OCI-LY3 (cell line): ENCODE results near the gene FRMD4A.

Experiments used
- H2AFZ ChIP-seq: fragments of 200-600, 300-600 bp; shearing (Covaris generic); 2 replicates; pipeline ENCODE4 v1.6.0; 2014; ENCODE audit warnings: antibody characterized with exemption, low read depth, low read length
- H3K27ac ChIP-seq: fragments of 200-600, 300-600 bp; sonication (generic); 2 replicates; pipeline ENCODE4 v1.5.1; 2014; ENCODE audit warnings: mild to moderate bottlenecking, low read length, moderate library complexity, mixed read lengths
- H3K27me3 ChIP-seq: fragments of 200-600, 300-600 bp; sonication (generic); 2 replicates; pipeline ENCODE4 v1.6.1; 2014; ENCODE audit warnings: low read depth, low read length, mixed read lengths
- H3K36me3 ChIP-seq: fragments of 200-600, 300-600 bp; sonication (generic); replicated peaks from 2 replicates; pipeline ENCODE3; 2014; ENCODE audit warnings: low read depth, low read length, mixed read lengths
- H3K4me1 ChIP-seq: fragments of 300-600, 200-600 bp; sonication (generic); 2 replicates; pipeline ENCODE4 v1.6.1; 2014; ENCODE audit warnings: low read length, mixed read lengths
- H3K4me2 ChIP-seq: fragments of 200-600, 300-600 bp; sonication (generic); 2 replicates; pipeline ENCODE4 v1.6.1; 2014; ENCODE audit warnings: low read length, mixed read lengths
- H3K4me3 ChIP-seq: fragments of 300-600, 200-600 bp; sonication (generic); 2 replicates; pipeline ENCODE4 v1.5.1; 2014; ENCODE audit warnings: antibody characterized with exemption, mild to moderate bottlenecking, low read length, moderate library complexity
- H3K79me2 ChIP-seq: fragments of 300-600, 200-600 bp; shearing (Covaris generic); 2 replicates; pipeline ENCODE4 v1.6.1; 2014; ENCODE audit warnings: mild to moderate bottlenecking, low read length, mixed read lengths
- H3K9ac ChIP-seq: fragments of 300-600, 200-600 bp; shearing (Covaris generic); 2 replicates; pipeline ENCODE4 v1.6.0; 2014; ENCODE audit warnings: mild to moderate bottlenecking, low read length, moderate library complexity
- H3K9me3 ChIP-seq: fragments of 200-600, 300-600 bp; shearing (Covaris generic); 2 replicates; pipeline ENCODE4 v1.6.1; 2014; ENCODE audit warnings: low read length, mixed read lengths; ENCODE audit not compliant: insufficient read depth
- H4K20me1 ChIP-seq: fragments of 200-600, 300-600 bp; sonication (generic); 2 replicates; pipeline ENCODE4 v1.6.1; 2016; ENCODE audit warnings: low read length, mixed read lengths; ENCODE audit not compliant: insufficient read depth
- CTCF ChIP-seq: fragments of 200-600, 300-600 bp; sonication (generic); IDR thresholded peaks from 2 replicates; pipeline ENCODE4 v1.5.1; 2014; ENCODE audit warnings: antibody characterized with exemption, low read length, low read depth
- EZH2phosphoT487 ChIP-seq: fragments of 200-600 bp; shearing (Covaris generic); IDR thresholded peaks from 2 replicates; pipeline ENCODE4 v1.6.1; 2018; ENCODE audit warnings: antibody characterized with exemption, mixed run types, low read depth

Gene FRMD4A

GRCh38 chr10:13628661-13629060 lies 702.1 kb downstream of the FRMD4A start:
- Histone ChIP-seq H3K4me1 (peaks cover 9% of the 10 kb centered on the region), H3K79me2 (no peaks in the 10 kb centered on the region), H3K36me3 (no peaks in the 10 kb centered on the region), H4K20me1 (no peaks in the 10 kb centered on the region), H3K27me3 (no peaks in the 10 kb centered on the region), H3K4me3 (no peak overlapping the region), H3K4me2 (no peak overlapping the region), H2AFZ (no peak overlapping the region), H3K9ac (no peak overlapping the region), H3K9me3 (no peaks in the 10 kb centered on the region), H3K27ac (no peak overlapping the region)
- TF ChIP-seq CTCF: no peak
- TF ChIP-seq EZH2phosphoT487: no peak

- Histone ChIP-seq H3K4me1 (peaks cover 6% of the 10 kb centered on the region), H3K9ac (no peak overlapping the region), H3K27ac (no peak overlapping the region), H3K79me2 (no peaks in the 10 kb centered on the region), H3K4me3 (no peak overlapping the region), H4K20me1 (no peaks in the 10 kb centered on the region), H3K9me3 (no peaks in the 10 kb centered on the region), H3K4me2 (no peak overlapping the region), H3K36me3 (no peaks in the 10 kb centered on the region), H2AFZ (no peak overlapping the region), H3K27me3 (no peaks in the 10 kb centered on the region)
- no peak for TF ChIP-seq EZH2phosphoT487
- TF ChIP-seq CTCF: no peak
Observed at GRCh38 chr10:13627459-13628310, 703.0 kb downstream of the FRMD4A start.

- Histone ChIP-seq H3K4me1 (no peaks in the 10 kb centered on the region), H3K27ac (no peak overlapping the region), H3K9ac (no peak overlapping the region), H4K20me1 (no peaks in the 10 kb centered on the region), H3K27me3 (no peaks in the 10 kb centered on the region), H3K36me3 (no peaks in the 10 kb centered on the region), H3K4me2 (no peak overlapping the region), H3K9me3 (no peaks in the 10 kb centered on the region), H2AFZ (no peak overlapping the region), H3K79me2 (no peaks in the 10 kb centered on the region), H3K4me3 (no peak overlapping the region)
- no peak for TF ChIP-seq EZH2phosphoT487
- no peak for TF ChIP-seq CTCF
Observed at GRCh38 chr10:13624630-13625029, 706.1 kb downstream of the FRMD4A start.

- Histone ChIP-seq H4K20me1 (no peaks in the 10 kb centered on the region), H3K4me1 (no peaks in the 10 kb centered on the region), H3K4me3 (no peak overlapping the region)
Observed at GRCh38 chr10:13621931-13622330, 708.8 kb downstream of the FRMD4A start.

More at GRCh38 chr10:13621931-13622330, 708.8 kb downstream of the FRMD4A start:
- Histone ChIP-seq H3K36me3 (no peaks in the 10 kb centered on the region), H3K27ac (no peak overlapping the region), H3K27me3 (no peaks in the 10 kb centered on the region), H2AFZ (no peak overlapping the region), H3K9me3 (no peaks in the 10 kb centered on the region), H3K9ac (no peak overlapping the region), H3K4me2 (no peak overlapping the region), H3K79me2 (no peaks in the 10 kb centered on the region)
- no peak for TF ChIP-seq CTCF
- TF ChIP-seq EZH2phosphoT487: no peak
